IPS-NIHi7 (cell line): ENCODE data around the gene LAMA4.

ENCODE experiments used
- DNase-seq: peaks from one replicate; pipeline ENCODE4 v3.0.0; 2012; ENCODE audit warnings: mixed read lengths; ENCODE audit errors: extremely low spot score

LAMA4 gene

GRCh38 chr6:112237066-112237465, 17.3 kb downstream of the LAMA4 start:
- DNase-seq = no peak

DNA sequence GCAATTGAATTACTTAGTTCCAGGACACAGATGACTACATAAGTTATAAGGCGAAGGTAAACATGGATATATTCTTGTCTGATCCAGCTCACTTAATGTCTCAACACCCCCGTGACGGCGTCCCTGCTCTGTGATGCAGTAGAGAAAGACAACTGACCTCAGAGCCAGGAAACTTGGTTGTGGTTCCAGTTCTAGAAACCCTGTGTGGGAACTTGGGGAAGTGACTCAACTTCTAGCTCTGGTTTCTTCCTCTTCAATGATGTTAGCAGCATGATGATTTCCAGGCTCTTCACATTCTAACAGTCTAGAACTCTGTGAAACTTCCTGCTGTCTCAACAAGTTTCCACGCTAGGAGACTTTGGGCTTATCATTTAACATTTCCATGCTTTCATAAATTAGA, 18.4 kb downstream of the LAMA4 start:
- DNase-seq = no peak

- DNase-seq = no peak
Observed at GRCh38 chr6:112234601-112235000, 19.8 kb downstream of the LAMA4 start.

GRCh38 chr6:112233847-112234246, 20.5 kb downstream of the LAMA4 start:
- no peak for DNase-seq

GRCh38 chr6:112232845-112233256, 21.5 kb downstream of the LAMA4 start:
- DNase-seq = no peak

DNA sequence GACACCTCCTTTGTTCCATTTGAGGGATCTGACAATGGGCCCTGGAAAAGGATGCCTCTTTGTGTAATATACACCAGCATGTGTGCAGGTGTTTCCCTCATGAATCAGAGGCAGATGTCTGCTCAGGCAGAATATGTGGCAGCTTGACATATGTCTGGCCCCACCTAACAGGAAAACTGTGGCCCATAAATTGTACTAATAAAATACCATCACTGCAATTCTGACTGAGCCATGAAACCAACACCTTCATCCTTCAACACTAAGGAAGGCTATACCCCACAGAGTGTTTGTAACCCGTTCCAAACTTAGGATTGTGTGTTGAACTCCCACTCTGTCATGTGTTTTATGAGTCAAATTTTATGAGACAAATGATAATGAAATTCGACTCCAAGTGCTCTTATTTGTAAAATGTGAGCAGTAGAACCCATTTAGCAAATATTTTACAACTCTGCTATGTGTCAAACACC, 22.7 kb downstream of the LAMA4 start:
- DNase-seq = no peak

DNA sequence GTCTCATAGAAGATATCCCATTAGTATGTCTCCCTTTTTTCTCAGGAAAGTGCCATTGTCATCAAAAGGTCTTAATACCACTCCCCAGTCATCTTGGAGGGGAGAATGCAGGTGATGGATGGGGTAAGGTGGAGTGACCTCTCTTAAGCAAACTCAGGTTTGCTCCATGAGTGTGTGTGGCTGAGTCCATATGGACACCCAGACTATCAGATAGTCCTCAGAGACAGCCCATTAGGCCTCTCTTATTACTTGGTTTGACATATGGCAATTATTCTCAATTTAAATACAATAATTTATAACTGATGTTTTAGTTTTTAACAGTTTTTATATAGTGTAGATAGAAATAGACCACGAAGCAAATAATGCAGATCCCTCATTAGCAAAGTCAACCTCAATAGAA, 23.2 kb downstream of the LAMA4 start:
- DNase-seq = no peak

DNA sequence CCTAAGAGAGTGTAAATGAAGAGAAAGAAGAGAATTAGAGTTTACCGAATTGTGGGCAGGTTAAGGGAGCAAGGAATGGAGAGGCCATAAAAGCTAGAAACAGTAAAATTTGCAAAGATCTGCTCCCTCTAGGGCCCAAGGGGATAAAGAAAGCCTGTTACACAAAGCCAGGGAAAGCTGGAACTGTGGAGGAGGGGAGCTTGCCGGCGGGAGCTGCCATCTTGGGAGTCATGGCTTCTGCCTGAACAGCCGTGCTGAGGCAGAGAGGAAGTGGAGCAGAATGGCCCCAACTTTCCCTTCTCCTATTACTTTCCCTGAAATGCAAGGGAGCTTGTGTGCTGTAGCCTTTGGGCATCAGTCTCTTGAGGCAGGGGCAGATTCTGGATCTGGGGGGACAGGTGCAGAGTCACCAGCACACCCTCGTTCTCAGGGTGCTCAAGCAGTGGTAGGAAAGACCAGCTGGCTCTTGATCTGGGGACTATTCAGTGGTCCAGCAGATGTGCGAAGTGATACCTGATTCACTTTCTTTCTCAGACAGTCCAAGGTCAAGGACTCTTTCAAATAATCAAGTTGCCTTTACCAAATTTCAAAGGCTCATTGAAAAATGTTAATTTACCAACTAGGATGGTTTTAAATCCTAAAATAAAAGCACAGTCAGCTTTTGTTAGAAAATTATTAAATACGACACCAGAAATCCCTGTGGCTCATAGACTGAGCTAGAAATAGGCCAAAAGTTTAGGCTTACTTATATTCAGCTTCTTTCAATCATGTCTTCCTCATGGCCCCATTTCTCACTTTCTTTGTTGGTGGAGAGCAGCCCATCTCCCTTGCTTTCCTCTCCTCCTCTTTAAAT, 25.7 kb downstream of the LAMA4 start:
- no peak for DNase-seq

DNA sequence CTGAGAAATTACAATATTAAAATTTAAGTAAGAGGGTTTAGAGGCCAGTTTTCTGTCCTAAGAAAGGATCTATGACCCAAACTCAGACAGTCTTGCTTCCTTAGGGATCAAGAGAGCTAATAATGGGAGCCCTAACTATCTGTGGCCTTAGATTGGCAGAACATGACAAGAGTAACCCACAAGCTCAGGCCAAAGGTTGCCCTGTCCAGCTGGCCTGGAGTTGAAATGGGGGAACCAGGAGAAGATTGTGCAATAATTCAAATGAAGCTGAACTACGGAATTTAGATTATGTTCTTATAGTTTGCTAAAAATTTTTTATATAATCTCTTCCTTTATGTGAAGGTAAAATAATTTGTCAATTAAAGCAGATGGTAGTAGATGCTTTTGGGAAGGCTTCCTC, 26.4 kb downstream of the LAMA4 start:
- no peak for DNase-seq

GRCh38 chr6:112227411-112227810, 27.0 kb downstream of the LAMA4 start:
- DNase-seq = no peak

GRCh38 chr6:112225691-112226090, 28.7 kb downstream of the LAMA4 start:
- DNase-seq = no peak

DNA sequence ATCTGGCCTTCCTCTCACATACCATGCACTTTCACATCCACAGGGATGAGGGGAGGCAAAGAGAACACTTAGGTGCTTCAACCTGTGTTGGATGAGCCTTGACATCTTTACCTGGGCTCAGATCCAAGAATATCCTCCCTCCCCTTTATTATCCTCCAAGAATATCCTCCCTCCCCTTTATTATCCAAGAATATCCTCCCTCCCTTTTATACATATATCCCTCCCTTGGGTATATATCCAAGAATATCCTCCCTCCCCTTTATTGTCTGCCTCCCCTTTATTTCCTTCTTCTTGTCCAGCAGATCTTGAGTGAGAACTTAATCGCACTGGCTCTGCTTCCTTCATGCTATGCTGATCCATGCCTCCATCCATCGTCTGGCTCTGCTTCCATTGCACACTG, 30.3 kb downstream of the LAMA4 start:
- no peak for DNase-seq

DNA sequence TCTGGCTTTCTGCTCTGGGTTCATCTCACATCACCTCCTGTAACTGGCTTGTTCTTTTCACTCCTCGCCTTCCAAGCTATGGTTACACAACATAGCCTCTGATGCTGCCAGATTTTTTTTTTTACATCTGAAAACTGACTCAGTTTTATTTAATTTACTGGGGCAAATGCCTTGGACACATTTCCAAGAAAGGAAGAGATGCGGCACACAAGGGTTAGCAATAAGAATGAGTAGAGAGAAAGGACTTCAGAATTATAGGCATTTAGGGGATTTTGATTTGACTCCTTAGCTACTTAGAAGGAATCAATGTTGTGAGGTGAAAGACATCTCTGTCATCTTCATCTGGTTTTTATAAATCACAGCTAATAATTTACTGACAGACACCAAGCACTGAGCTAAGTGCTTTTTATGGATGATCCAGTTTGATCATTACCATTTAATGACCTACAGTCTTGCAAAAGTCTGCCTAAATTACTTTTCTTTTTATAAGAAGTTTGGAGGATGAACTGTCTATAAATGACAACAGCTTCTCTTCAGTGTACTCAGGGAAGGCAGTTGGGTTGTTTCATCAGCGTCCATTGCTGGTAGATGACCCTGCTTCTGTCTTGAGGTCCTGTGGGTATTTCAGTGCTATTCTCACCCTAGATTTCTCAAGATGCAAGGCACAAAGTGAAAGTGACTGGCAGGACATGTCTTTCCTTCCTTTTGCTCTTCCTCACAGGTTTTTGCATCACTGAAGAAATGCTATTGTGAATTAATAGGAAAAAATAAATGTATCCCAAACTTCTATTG, 31.1 kb downstream of the LAMA4 start:
- no peak for DNase-seq

- DNase-seq = no peak
Observed at GRCh38 chr6:112221981-112222852, 32.1 kb downstream of the LAMA4 start.

DNA sequence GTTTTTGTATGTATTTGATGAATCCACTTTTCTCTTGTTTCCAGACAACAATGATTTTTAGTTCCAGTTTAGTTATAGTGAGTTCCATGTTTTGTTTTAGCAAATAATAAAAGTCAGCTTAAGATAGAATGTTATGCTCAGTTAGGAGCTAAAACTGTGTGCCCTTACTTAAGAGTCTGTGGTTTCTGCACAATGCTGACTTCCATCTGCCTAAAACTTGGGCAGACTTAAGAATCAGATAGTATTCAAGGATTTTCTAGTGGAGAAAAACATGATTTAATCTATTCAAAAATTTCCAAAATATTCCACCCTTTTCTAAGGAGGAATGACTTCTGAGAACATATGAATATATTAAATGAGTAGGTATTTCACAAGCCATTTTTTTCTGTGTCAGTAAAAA, 32.8 kb downstream of the LAMA4 start:
- DNase-seq = no peak

DNA sequence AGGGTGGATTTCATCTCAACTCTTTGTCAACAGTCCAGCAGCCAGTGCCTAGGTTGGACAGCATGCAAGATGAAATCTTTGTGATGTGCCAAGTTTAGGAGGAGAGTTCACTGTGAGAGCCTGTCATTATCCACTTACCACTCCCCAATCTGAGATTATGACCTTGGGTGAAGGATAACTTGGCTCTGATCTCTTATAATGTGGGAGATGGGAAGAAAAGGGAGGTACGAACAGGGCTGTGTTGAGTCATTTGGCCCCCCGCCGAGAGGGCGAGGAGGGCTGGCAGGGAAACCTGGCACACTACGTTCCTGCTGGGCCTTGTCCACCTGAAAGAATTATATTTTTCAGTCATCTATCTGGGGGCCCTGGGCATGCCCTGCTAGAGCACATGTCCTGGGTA, 35.8 kb downstream of the LAMA4 start:
- DNase-seq = no peak

GRCh38 chr6:112216662-112217551, 37.5 kb downstream of the LAMA4 start:
- no peak for DNase-seq

DNA sequence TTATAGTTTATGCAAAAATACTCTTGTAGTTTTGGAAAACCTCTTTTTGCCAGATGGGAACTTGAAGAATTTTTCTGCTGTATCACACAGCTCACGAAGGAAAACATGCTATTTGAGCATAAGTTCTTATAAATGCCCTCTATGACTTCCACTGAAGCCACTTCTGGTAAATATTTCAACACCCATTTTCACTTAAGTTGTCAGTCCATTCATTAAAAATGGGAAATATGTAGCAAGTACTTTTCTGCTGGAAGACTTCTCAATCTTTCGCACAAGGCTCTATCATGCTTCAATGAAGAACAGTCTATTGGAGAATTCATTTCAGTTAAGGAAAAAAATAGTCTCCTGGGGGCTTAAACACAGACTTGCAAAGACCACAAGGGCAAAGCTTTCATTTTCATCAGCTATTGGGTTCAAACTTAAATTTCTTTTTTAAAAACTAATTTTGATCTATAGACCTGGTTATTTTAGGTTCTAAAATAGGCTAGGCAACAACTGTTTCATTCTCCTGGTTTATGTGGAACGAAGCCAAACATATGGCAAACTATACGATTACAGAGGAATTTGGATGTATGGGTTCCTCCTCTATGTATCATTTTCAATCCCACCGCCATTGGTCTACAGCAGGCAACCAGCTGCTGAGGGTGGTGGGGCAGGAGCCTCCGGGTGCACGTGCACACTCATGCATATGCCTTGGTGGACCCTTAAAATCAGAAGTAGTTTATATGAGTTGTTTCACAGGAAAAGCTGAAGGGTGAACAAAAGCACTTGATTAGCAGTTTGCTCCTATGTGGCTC, 38.7 kb downstream of the LAMA4 start:
- no peak for DNase-seq

- DNase-seq = no peak
Observed at GRCh38 chr6:112214739-112215269, 39.6 kb downstream of the LAMA4 start.

- no peak for DNase-seq
Observed at GRCh38 chr6:112210852-112211251, 43.5 kb downstream of the LAMA4 start.
